GM23248 (cell line): ENCODE data around the gene PRKACB. TPM values are rescaled to one million over a fixed set of nuclear protein-coding genes. Genes with fewer than 3 reads are reported as not detected.
"Not testable (repeated sequence)": the region's sequence is repeated elsewhere in the genome, so short reads cannot be mapped to it uniquely, and the experiment has no call there.

Source experiments
- DNase-seq: peaks from one replicate; pipeline ENCODE4 v3.0.0-alpha.2; 2015
- H2AFZ ChIP-seq: fragments of 200-600 bp; sonication (generic); 2 replicates; pipeline ENCODE4 v1.6.1; 2016; ENCODE audit warnings: antibody characterized with exemption
- H3F3A ChIP-seq: fragments of 200-600 bp; sonication (generic); 2 replicates; pipeline ENCODE4 v1.6.1; 2016; ENCODE audit warnings: mild to moderate bottlenecking, antibody characterized with exemption, mixed run types; ENCODE audit not compliant: insufficient read depth
- H3K27ac ChIP-seq: fragments of 200-600 bp; sonication (generic); 2 replicates; pipeline ENCODE4 v1.5.1; 2016; ENCODE audit warnings: mild to moderate bottlenecking
- H3K27me3 ChIP-seq: fragments of 200-600 bp; sonication (generic); replicated peaks from 2 replicates; pipeline ENCODE4 v1.6.1; 2016; ENCODE audit warnings: mild to moderate bottlenecking; ENCODE audit not compliant: insufficient read depth
- H3K36me3 ChIP-seq: fragments of 200-600 bp; sonication (generic); 2 replicates; pipeline ENCODE4 v1.6.1; 2016; ENCODE audit warnings: low read depth, mild to moderate bottlenecking
- H3K4me1 ChIP-seq: fragments of 200-600 bp; sonication (generic); 2 replicates; pipeline ENCODE4 v1.6.1; 2016; ENCODE audit warnings: mild to moderate bottlenecking; ENCODE audit not compliant: insufficient read depth
- H3K4me2 ChIP-seq: fragments of 200-600 bp; sonication (generic); one replicate; pipeline ENCODE4 v1.6.1; 2016; ENCODE audit warnings: mild to moderate bottlenecking; ENCODE audit not compliant: unreplicated experiment
- H3K4me3 ChIP-seq: fragments of 200-600 bp; sonication (generic); 2 replicates; pipeline ENCODE4 v1.5.1; 2016; ENCODE audit warnings: mild to moderate bottlenecking
- H3K79me2 ChIP-seq: fragments of 200-600 bp; sonication (generic); 2 replicates; pipeline ENCODE4 v1.6.1; 2016; ENCODE audit warnings: mild to moderate bottlenecking; ENCODE audit not compliant: insufficient read depth
- H3K9ac ChIP-seq: fragments of 200-600 bp; sonication (generic); 2 replicates; pipeline ENCODE4 v1.6.1; 2016; ENCODE audit warnings: mild to moderate bottlenecking
- H3K9me2 ChIP-seq: fragments of 200-600 bp; sonication (generic); 2 replicates; pipeline ENCODE4 v1.6.1; 2016; ENCODE audit warnings: mixed run types, mild to moderate bottlenecking, moderate library complexity; ENCODE audit not compliant: insufficient read depth
- H3K9me3 ChIP-seq: fragments of 200-600 bp; sonication (generic); one replicate; pipeline ENCODE4 v1.6.1; 2017; ENCODE audit warnings: low read depth
- H4K20me1 ChIP-seq: fragments of 200-600 bp; sonication (generic); 2 replicates; pipeline ENCODE4 v1.6.0; 2016; ENCODE audit not compliant: insufficient read depth
- EZH2 ChIP-seq: fragments of 200-600 bp; sonication (generic); IDR thresholded peaks from 2 replicates; pipeline ENCODE4 v1.6.1; 2018; ENCODE audit warnings: antibody characterized with exemption, mild to moderate bottlenecking; ENCODE audit not compliant: insufficient read depth, poor library complexity, severe bottlenecking
- EZH2phosphoT487 ChIP-seq: fragments of 200-600 bp; sonication (generic); IDR thresholded peaks from 2 replicates; pipeline ENCODE4 v1.6.1; 2018; ENCODE audit warnings: antibody characterized with exemption, moderate library complexity, mild to moderate bottlenecking, low read depth; ENCODE audit not compliant: insufficient read depth
- WGBS, 2 experiments: methylation state at CpG; one replicate each; pipeline ENCODE4 v1.1.6; 2015 to 2017; ENCODE audit warnings: low lambda C conversion rate in 2 of 2, low coverage in 1 of 2; ENCODE audit errors: missing lambda C conversion rate in 2 of 2; 5-methylcytosine and 5-hydroxymethylcytosine counted together
- in situ Hi-C: fragments of 300-500 bp; cut with MboI; formaldehyde crosslinking; loops from 2 replicates; pipeline ENCODE4 v1.15.0; 2020
- polyA plus RNA-seq: library from polyadenylated mRNA; unstranded; fragments of >200 nt; fragmentation: Nextera tagmentation; extraction: Ambion mirVana; gene quantifications from 2 replicates; pipeline ENCODE4 v1.2.1, GENCODE V29; 2016
- small RNA-seq: library from RNA; depleted of rRNA; stranded (forward); fragments of <200 nt; gene quantifications from one replicate; pipeline ENCODE3, GENCODE V24; 2014; ENCODE audit warnings: low read depth, low replicate concordance
- total RNA-seq: library from RNA; depleted of rRNA; stranded (reverse); fragments of >200 nt; shearing (Covaris generic); gene quantifications from 2 replicates; pipeline ENCODE4 v1.2.3, GENCODE V29; 2014; rRNA removed

PRKACB gene
- total and polyA plus RNA-seq, 2 experiments from 2014 or later: 23.9 to 25.6 TPM

GRCh38 chr1:84282780-84283333, 138.8 kb downstream of the PRKACB start:
- no peak overlapping the region for H2AFZ ChIP-seq
- no peak for DNase-seq
- no peak overlapping the region for H3K4me2 ChIP-seq
- in situ Hi-C loops: no loop called here
- H3K36me3 ChIP-seq: no peaks in the 10 kb centered on the region
- H3F3A ChIP-seq: 0 out of 2 replicates have a peak, but pooled peaks cover 8% of the 10 kb centered on the region
- H3K4me3 ChIP-seq: no peak overlapping the region
- H3K4me1 ChIP-seq: peaks cover 9% of the 10 kb centered on the region; the same call in 1 of the 2 replicates
- no peak overlapping the region for H3K9ac ChIP-seq
- H3K79me2 ChIP-seq: no peaks in the 10 kb centered on the region
- H3K9me2 ChIP-seq: no peaks in the 10 kb centered on the region
- no peaks in the 10 kb centered on the region for H3K9me3 ChIP-seq
- H3K27me3 ChIP-seq: no peaks in the 10 kb centered on the region
- WGBS, 2 experiments: 93 to 94% methylated on average over 1 of the region's 1 CpG
- no peak overlapping the region for H3K27ac ChIP-seq
- no peaks in the 10 kb centered on the region for H4K20me1 ChIP-seq
- no peak for TF ChIP-seq EZH2
- TF ChIP-seq EZH2phosphoT487: no peak

GRCh38 chr1:84283381-84283780, 139.3 kb downstream of the PRKACB start:
- no peak for TF ChIP-seq EZH2phosphoT487
- TF ChIP-seq EZH2: no peak
- in situ Hi-C loops: no loop called here
- Histone ChIP-seq H3K4me1 (peaks cover 9% of the 10 kb centered on the region; the same call in 1 of the 2 replicates), H3K9me3 (no peaks in the 10 kb centered on the region), H3K9ac (no peak overlapping the region), H2AFZ (no peak overlapping the region), H4K20me1 (no peaks in the 10 kb centered on the region), H3K27me3 (no peaks in the 10 kb centered on the region), H3K27ac (no peak overlapping the region), H3K4me3 (no peak overlapping the region), H3K36me3 (no peaks in the 10 kb centered on the region), H3K79me2 (no peaks in the 10 kb centered on the region), H3K9me2 (no peaks in the 10 kb centered on the region), H3F3A (0 out of 2 replicates have a peak, but pooled peaks cover 8% of the 10 kb centered on the region), H3K4me2 (peak overlapping the region; percentile 26)
- peak; percentile 25 for DNase-seq
- 47 to 50% methylated on average over 1 of the region's 1 CpG for WGBS, 2 experiments

- no peak overlapping the region for H3K4me2 ChIP-seq
- H3F3A ChIP-seq: 0 out of 2 replicates have a peak, but pooled peaks cover 8% of the 10 kb centered on the region
- H3K79me2 ChIP-seq: no peaks in the 10 kb centered on the region
- in situ Hi-C loops: no loop called here
- no peak overlapping the region for H2AFZ ChIP-seq
- H3K9me2 ChIP-seq: no peaks in the 10 kb centered on the region
- H3K9ac ChIP-seq: no peak overlapping the region
- H3K4me3 ChIP-seq: no peak overlapping the region
- H3K9me3 ChIP-seq: no peaks in the 10 kb centered on the region
- H3K36me3 ChIP-seq: no peaks in the 10 kb centered on the region
- H4K20me1 ChIP-seq: no peaks in the 10 kb centered on the region
- H3K27ac ChIP-seq: no peak overlapping the region
- H3K27me3 ChIP-seq: no peaks in the 10 kb centered on the region
- 22 to 39% methylated on average over 1 of the region's 1 CpG for WGBS, 2 experiments
- H3K4me1 ChIP-seq: peaks cover 9% of the 10 kb centered on the region; the same call in 1 of the 2 replicates
- peak; percentile 48 for DNase-seq
- no peak for TF ChIP-seq EZH2
These were observed 142.0 kb downstream of the PRKACB start for GRCh38 chr1:84286071-84286470.

GRCh38 chr1:84287389-84287788, 143.3 kb downstream of the PRKACB start:
- H3K9me3 ChIP-seq, H3K9ac ChIP-seq, H3K4me2 ChIP-seq, H3K79me2 ChIP-seq, H3K4me3 ChIP-seq, H4K20me1 ChIP-seq, H3K27me3 ChIP-seq, H3K27ac ChIP-seq, H2AFZ ChIP-seq, in situ Hi-C loops, DNase-seq, H3K36me3 ChIP-seq, H3F3A ChIP-seq, H3K9me2 ChIP-seq, H3K4me1 ChIP-seq: not testable (repeated sequence)
- 63% methylated on average over 3 of the region's 3 CpGs for WGBS, 2 experiments

Small RNA genes within 50 kb of the gene (small RNA-seq; reads per million reads assigned to genes)
- not detected for gene AL450063.1
- gene RF00410: not detected

Other genes starting within 250 kb of the PRKACB start
- 2.7 and 3.0 TPM in 2 replicates for gene TTLL7, start 145.1 kb upstream of the PRKACB start, total RNA-seq
- 2.6 and 2.9 TPM in 2 replicates for gene TTLL7, start 145.1 kb upstream of the PRKACB start, polyA plus RNA-seq
- gene SAMD13, start 157.4 kb downstream of the PRKACB start, total RNA-seq: 0.51 and 0.65 TPM in 2 replicates
- gene SAMD13, start 157.4 kb downstream of the PRKACB start, polyA plus RNA-seq: 0.71 and 0.78 TPM in 2 replicates